Natural killer cell (primary cell): Measurements from ENCODE around the gene LAPTM4A. TPM values are rescaled to one million over a fixed set of nuclear protein-coding genes. Genes with fewer than 3 reads are reported as not detected.

Source experiments
- ATAC-seq, 3 donors: fragments of 150-1000 bp in 2 of 3; fragments of 200-7000 bp in 1 of 3; cut with Tn5 transposase; 1 replicate in 1 of 3; 2 replicates in 2 of 3; pipeline ENCODE4 v1.10.0; 2021; ENCODE audit warnings: mild to moderate bottlenecking in 2 of 3, moderate library complexity in 2 of 3
- DNase-seq, 2 donors: peaks; one replicate each; pipeline versions ENCODE4 v3.0.0 to v3.0.0-alpha.2; 2013 to 2021; ENCODE audit warnings: mixed read lengths in 1 of 2
- H3K27ac ChIP-seq: one replicate; pipeline ENCODE4 v1.5.1; 2013; ENCODE audit warnings: mild to moderate bottlenecking, low read length
- H3K27me3 ChIP-seq: one replicate; pipeline ENCODE4 v1.6.1; 2013; ENCODE audit warnings: low read length; ENCODE audit not compliant: control insufficient read depth, insufficient read depth
- H3K36me3 ChIP-seq: one replicate; pipeline ENCODE4 v1.6.1; 2013; ENCODE audit warnings: low read length; ENCODE audit not compliant: control insufficient read depth, insufficient read depth
- H3K4me1 ChIP-seq: one replicate; pipeline ENCODE4 v1.6.1; 2013; ENCODE audit warnings: low read length; ENCODE audit not compliant: control insufficient read depth, insufficient read depth
- H3K4me3 ChIP-seq: one replicate; pipeline ENCODE4 v1.5.1; 2013; ENCODE audit warnings: low read length
- H3K9me3 ChIP-seq: one replicate; pipeline ENCODE4 v1.6.1; 2013; ENCODE audit warnings: low read length; ENCODE audit not compliant: control insufficient read depth, insufficient read depth
- H3K27ac Mint-ChIP-seq, 2 donors: one replicate each; pipeline ENCODE4 v1.8.0; 2022; ENCODE audit warnings: mild to moderate bottlenecking in 2 of 2, mixed read lengths in 2 of 2, moderate library complexity in 1 of 2
- H3K27me3 Mint-ChIP-seq, 2 donors: one replicate each; pipeline ENCODE4 v1.8.0; 2022; ENCODE audit warnings: low read depth in 2 of 2, mixed read lengths in 2 of 2
- H3K36me3 Mint-ChIP-seq: one replicate; pipeline ENCODE4 v1.8.0; 2022; ENCODE audit warnings: mixed read lengths
- H3K4me1 Mint-ChIP-seq, 2 donors: one replicate each; pipeline ENCODE4 v1.8.0; 2022; ENCODE audit warnings: mixed read lengths in 2 of 2
- H3K4me3 Mint-ChIP-seq: one replicate; pipeline ENCODE4 v1.8.0; 2022; ENCODE audit warnings: mild to moderate bottlenecking, moderate library complexity, mixed read lengths
- H3K9me3 Mint-ChIP-seq, 2 donors: one replicate each; pipeline ENCODE4 v1.8.0; 2022; ENCODE audit warnings: mixed read lengths in 2 of 2
- WGBS: methylation state at CpG from one replicate; pipeline ENCODE4 v1.1.7; 2013; ENCODE audit warnings: missing lambda C conversion rate; ENCODE audit not compliant: insufficient coverage; 5-methylcytosine and 5-hydroxymethylcytosine counted together
- intact Hi-C: fragments of 100-400 bp; cut with micrococcal nuclease; formaldehyde crosslinking; loops from one replicate; pipeline ENCODE4 v1.14.2; 2022
- total RNA-seq, 4 donors: library from RNA; stranded (reverse); fragments of 120-200 nt in 1 of 4; gene quantifications; one replicate each; pipeline versions ENCODE4 v1.2.3 to v1.2.4, GENCODE V29; 2013 to 2022
- TF ChIP-seq, protein P1 (sequence below): fragments of 200-600 bp; IDR thresholded peaks from one replicate; pipeline ENCODE4 v1.8.0; 2022; ENCODE audit warnings: antibody characterized with exemption

LAPTM4A gene
- total RNA-seq, 3 donors from 2014 or later (not counting 1 experiment from before 2014, with no cell fraction given), result 60.6 to 98.4 (median 75.0) TPM

DNA sequence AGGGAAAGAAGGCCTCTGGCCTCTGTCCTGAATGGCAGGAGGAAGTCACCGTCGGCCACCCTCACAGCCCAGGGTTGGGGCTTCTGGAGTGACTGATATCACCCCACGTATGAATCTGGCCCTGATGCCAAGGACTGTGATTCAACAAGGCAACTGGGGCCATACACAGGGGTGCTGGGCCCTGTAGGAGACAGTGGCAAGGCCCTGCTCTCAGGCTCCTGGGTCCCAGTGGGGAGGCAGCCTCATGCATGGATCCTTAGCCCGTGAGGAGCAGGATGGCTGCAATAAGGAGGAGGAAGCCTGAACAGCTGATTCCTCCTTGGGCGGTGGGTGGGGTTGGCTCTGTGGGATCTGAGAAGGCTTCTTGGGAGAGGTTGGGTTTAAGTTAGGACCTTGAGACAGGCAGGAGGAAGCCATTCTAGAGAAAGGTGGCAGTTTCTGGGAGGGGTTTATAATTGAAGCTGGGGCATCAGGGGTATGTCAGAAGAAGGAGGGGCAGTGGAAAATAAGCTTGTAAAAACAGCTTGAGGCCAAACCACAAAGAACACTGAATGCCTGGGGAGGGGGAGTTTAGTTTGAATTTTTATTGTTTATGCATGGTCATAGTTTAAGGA, 42.8 kb upstream of the LAPTM4A start:
- no peak for DNase-seq
- TF ChIP-seq, protein P1, sequence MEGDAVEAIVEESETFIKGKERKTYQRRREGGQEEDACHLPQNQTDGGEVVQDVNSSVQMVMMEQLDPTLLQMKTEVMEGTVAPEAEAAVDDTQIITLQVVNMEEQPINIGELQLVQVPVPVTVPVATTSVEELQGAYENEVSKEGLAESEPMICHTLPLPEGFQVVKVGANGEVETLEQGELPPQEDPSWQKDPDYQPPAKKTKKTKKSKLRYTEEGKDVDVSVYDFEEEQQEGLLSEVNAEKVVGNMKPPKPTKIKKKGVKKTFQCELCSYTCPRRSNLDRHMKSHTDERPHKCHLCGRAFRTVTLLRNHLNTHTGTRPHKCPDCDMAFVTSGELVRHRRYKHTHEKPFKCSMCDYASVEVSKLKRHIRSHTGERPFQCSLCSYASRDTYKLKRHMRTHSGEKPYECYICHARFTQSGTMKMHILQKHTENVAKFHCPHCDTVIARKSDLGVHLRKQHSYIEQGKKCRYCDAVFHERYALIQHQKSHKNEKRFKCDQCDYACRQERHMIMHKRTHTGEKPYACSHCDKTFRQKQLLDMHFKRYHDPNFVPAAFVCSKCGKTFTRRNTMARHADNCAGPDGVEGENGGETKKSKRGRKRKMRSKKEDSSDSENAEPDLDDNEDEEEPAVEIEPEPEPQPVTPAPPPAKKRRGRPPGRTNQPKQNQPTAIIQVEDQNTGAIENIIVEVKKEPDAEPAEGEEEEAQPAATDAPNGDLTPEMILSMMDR, result no peak
- Mint-ChIP-seq H3K4me1 (peaks cover 0 to 6% of the 10 kb centered on the region in 2 donors), H3K36me3 (no peaks in the 10 kb centered on the region), H3K27me3 (peaks cover 18 to 19% of the 10 kb centered on the region in 2 donors), H3K27ac (no peak overlapping the region), H3K4me3 (no peak overlapping the region), H3K9me3 (no peaks in the 10 kb centered on the region)
- Histone ChIP-seq H3K9me3 (no peaks in the 10 kb centered on the region), H3K4me1 (no peaks in the 10 kb centered on the region), H3K27me3 (no peaks in the 10 kb centered on the region), H3K36me3 (no peaks in the 10 kb centered on the region), H3K4me3 (no peak overlapping the region), H3K27ac (no peak overlapping the region)
- no peak for ATAC-seq
- 78% methylated on average over 5 of the region's 5 CpGs for WGBS
- intact Hi-C loops, result no loop called here

GRCh38 chr2:20093263-20094141, 42.1 kb upstream of the LAPTM4A start:
- intact Hi-C loops, result no loop called here
- no peaks in the 10 kb centered on the region for H3K4me1 ChIP-seq
- H3K27me3 ChIP-seq, result no peaks in the 10 kb centered on the region
- TF ChIP-seq, protein P1, result no peak
- H3K9me3 Mint-ChIP-seq, result no peaks in the 10 kb centered on the region
- H3K9me3 ChIP-seq, result no peaks in the 10 kb centered on the region
- H3K27me3 Mint-ChIP-seq, result peaks cover 19 to 21% of the 10 kb centered on the region in 2 donors
- no peaks in the 10 kb centered on the region for H3K36me3 ChIP-seq
- ATAC-seq (no peak), DNase-seq (no peak)
- 62% methylated on average over 11 of the region's 11 CpGs for WGBS
- H3K4me3 Mint-ChIP-seq, result no peak overlapping the region
- no peaks in the 10 kb centered on the region for H3K36me3 Mint-ChIP-seq
- peaks cover 0 to 6% of the 10 kb centered on the region in 2 donors for H3K4me1 Mint-ChIP-seq
- no peak overlapping the region for H3K27ac ChIP-seq
- H3K27ac Mint-ChIP-seq, result no peak overlapping the region
- H3K4me3 ChIP-seq, result no peak overlapping the region

DNA sequence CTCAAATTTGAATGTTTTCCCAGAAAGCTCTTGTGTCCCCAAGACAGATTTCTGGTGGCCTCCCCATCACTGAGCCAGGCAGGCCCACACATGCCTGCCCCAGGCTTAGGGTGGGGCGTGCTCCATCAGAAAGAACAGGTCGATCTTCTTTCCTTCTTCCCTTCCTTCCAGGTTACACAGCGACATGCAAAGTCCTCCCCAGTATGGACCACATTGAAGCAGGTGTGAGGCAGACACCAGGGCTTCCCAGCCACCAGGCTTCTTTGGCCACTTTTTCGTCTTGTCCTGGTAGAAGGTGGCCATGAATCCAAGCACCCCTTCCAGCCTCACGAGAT, 41.4 kb upstream of the LAPTM4A start:
- intact Hi-C loops, result no loop called here
- ATAC-seq, result no peak
- no peak overlapping the region for H3K4me3 Mint-ChIP-seq
- H3K27me3 ChIP-seq, result no peaks in the 10 kb centered on the region
- 83% methylated on average over 5 of the region's 5 CpGs for WGBS
- no peak overlapping the region for H3K27ac Mint-ChIP-seq
- H3K27me3 Mint-ChIP-seq, result peaks cover 19 to 21% of the 10 kb centered on the region in 2 donors
- H3K36me3 Mint-ChIP-seq, result no peaks in the 10 kb centered on the region
- H3K27ac ChIP-seq, result no peak overlapping the region
- no peaks in the 10 kb centered on the region for H3K36me3 ChIP-seq
- H3K4me3 ChIP-seq, result no peak overlapping the region
- H3K4me1 Mint-ChIP-seq, result peaks cover 0 to 2% of the 10 kb centered on the region in 2 donors
- DNase-seq, result no peak
- TF ChIP-seq, protein P1, result no peak
- H3K9me3 ChIP-seq, result no peaks in the 10 kb centered on the region
- no peaks in the 10 kb centered on the region for H3K4me1 ChIP-seq
- H3K9me3 Mint-ChIP-seq, result no peaks in the 10 kb centered on the region
